Caco-2 (cell line): ENCODE measurements around the gene MYO1H. TPM values are rescaled to one million over a fixed set of nuclear protein-coding genes. Genes with fewer than 3 reads are reported as not detected.

Experiments
- BruUV-seq: library from RNA; stranded (reverse); fragments of 400-500 nt; replicated peaks from 2 replicates; lab custom pipeline; 2021; lab: Mats Ljungman, UMichigan
- CTCF ChIA-PET: fragments of 300-600 bp; sonication (Branson Sonifier 250); formaldehyde crosslinking; loops from one replicate; lab custom pipeline; 2022; ENCODE audit warnings: antibody characterized with exemption; lab: Charles Lee
- POLR2A ChIA-PET: fragments of 300-600 bp; sonication (Branson Sonifier 250); formaldehyde crosslinking; loops from one replicate; lab custom pipeline; 2022; ENCODE audit warnings: antibody characterized with exemption; lab: Charles Lee
- DNase-seq, 2 experiments: peaks; one replicate each; pipeline versions ENCODE4 v3.0.0 to v3.0.0-alpha.2; 2020 to 2022
- H3K27me3 ChIP-seq: replicated peaks from 2 replicates; pipeline ENCODE4 v1.6.0; 2011; ENCODE audit warnings: low read length; ENCODE audit not compliant: control insufficient read depth, insufficient read depth
- H3K36me3 ChIP-seq: 2 replicates; pipeline ENCODE4 v1.5.1; 2011; ENCODE audit warnings: low read length; ENCODE audit not compliant: control insufficient read depth, insufficient read depth
- H3K4me1 ChIP-seq: fragments of 250-450 bp; sonication (Bioruptor Pico); 2 replicates; pipeline ENCODE4 v1.5.1; 2020; ENCODE audit warnings: mild to moderate bottlenecking
- H3K4me3 ChIP-seq: 2 replicates; pipeline ENCODE4 v1.5.1; 2011; ENCODE audit warnings: low read depth, mild to moderate bottlenecking, control low read depth, low read length
- H3K9me3 ChIP-seq: fragments of 250-450 bp; sonication (Bioruptor Pico); 2 replicates; pipeline ENCODE4 v1.5.1; 2020; ENCODE audit warnings: mild to moderate bottlenecking, moderate library complexity
- H3K27ac Mint-ChIP-seq: one replicate; pipeline ENCODE4 v1.8.0; 2022; ENCODE audit warnings: mixed read lengths; ENCODE audit not compliant: unreplicated experiment
- H3K27me3 Mint-ChIP-seq: one replicate; pipeline ENCODE4 v1.8.0; 2022; ENCODE audit warnings: mixed read lengths; ENCODE audit not compliant: insufficient read depth, unreplicated experiment
- H3K36me3 Mint-ChIP-seq: one replicate; pipeline ENCODE4 v1.8.0; 2022; ENCODE audit warnings: mild to moderate bottlenecking, mixed read lengths; ENCODE audit not compliant: insufficient read depth, unreplicated experiment
- H3K4me1 Mint-ChIP-seq: one replicate; pipeline ENCODE4 v1.8.0; 2022; ENCODE audit warnings: low read depth, mixed read lengths; ENCODE audit not compliant: unreplicated experiment
- H3K4me3 Mint-ChIP-seq: one replicate; pipeline ENCODE4 v1.8.0; 2022; ENCODE audit warnings: mild to moderate bottlenecking, moderate library complexity, mixed read lengths; ENCODE audit not compliant: unreplicated experiment
- H3K9me3 Mint-ChIP-seq: one replicate; pipeline ENCODE4 v1.8.0; 2022; ENCODE audit warnings: mixed read lengths; ENCODE audit not compliant: unreplicated experiment
- intact Hi-C: fragments of 100-400 bp; cut with micrococcal nuclease; formaldehyde crosslinking; loops from one replicate; pipeline ENCODE4 v1.10.0; 2022; ENCODE audit not compliant: unreplicated experiment
- total RNA-seq: library from RNA; stranded (reverse); gene quantifications from 2 replicates; pipeline ENCODE4 v1.2.3, GENCODE V29; 2022
- TF ChIP-seq, protein P1 (sequence below), 2 experiments: fragments of 200-600 bp in 1 of 2; IDR thresholded peaks; 1 replicate in 1 of 2; 2 replicates in 1 of 2; pipeline versions ENCODE4 v1.5.1 to v1.8.0; 2011 to 2022; ENCODE audit warnings: antibody characterized with exemption in 1 of 2, control low read depth in 1 of 2, inconsistent platforms in 1 of 2, low read depth in 1 of 2, low read length in 1 of 2, mild to moderate bottlenecking in 1 of 2, moderate library complexity in 1 of 2; ENCODE audit not compliant: insufficient read depth in 1 of 2, severe bottlenecking in 1 of 2, unreplicated experiment in 1 of 2

Gene MYO1H
- total RNA-seq, 1 experiment from 2014 or later, result 0.18 TPM

- TF ChIP-seq, protein P1, sequence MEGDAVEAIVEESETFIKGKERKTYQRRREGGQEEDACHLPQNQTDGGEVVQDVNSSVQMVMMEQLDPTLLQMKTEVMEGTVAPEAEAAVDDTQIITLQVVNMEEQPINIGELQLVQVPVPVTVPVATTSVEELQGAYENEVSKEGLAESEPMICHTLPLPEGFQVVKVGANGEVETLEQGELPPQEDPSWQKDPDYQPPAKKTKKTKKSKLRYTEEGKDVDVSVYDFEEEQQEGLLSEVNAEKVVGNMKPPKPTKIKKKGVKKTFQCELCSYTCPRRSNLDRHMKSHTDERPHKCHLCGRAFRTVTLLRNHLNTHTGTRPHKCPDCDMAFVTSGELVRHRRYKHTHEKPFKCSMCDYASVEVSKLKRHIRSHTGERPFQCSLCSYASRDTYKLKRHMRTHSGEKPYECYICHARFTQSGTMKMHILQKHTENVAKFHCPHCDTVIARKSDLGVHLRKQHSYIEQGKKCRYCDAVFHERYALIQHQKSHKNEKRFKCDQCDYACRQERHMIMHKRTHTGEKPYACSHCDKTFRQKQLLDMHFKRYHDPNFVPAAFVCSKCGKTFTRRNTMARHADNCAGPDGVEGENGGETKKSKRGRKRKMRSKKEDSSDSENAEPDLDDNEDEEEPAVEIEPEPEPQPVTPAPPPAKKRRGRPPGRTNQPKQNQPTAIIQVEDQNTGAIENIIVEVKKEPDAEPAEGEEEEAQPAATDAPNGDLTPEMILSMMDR (IDR thresholded peaks at IDR 0.05; ENCODE audit: insufficient read depth in 1 of 2, low read depth in 1 of 2, low read length in 1 of 2, severe bottlenecking in 1 of 2, unreplicated experiment in 1 of 2), result no peak
- no peak overlapping the region for H3K4me3 Mint-ChIP-seq
- Histone ChIP-seq H3K4me3 (no peak overlapping the region), H3K4me1 (no peaks in the 10 kb centered on the region), H3K27me3 (no peaks in the 10 kb centered on the region), H3K36me3 (peaks cover 4% of the 10 kb centered on the region), H3K9me3 (no peaks in the 10 kb centered on the region)
- ChIA-PET CTCF (no interaction called here), POLR2A (no interaction called here)
- H3K27ac Mint-ChIP-seq, result no peak overlapping the region
- no TSS peak for BruUV-seq
- no peak for DNase-seq
- no peaks in the 10 kb centered on the region for H3K27me3 Mint-ChIP-seq
- H3K9me3 Mint-ChIP-seq, result no peaks in the 10 kb centered on the region
- peaks cover 55% of the 10 kb centered on the region for H3K36me3 Mint-ChIP-seq
- intact Hi-C loops, result no loop called here
- peaks cover 10% of the 10 kb centered on the region for H3K4me1 Mint-ChIP-seq
Measured at GRCh38 chr12:109448272-109448671, 100.6 kb downstream of the MYO1H start.

DNA sequence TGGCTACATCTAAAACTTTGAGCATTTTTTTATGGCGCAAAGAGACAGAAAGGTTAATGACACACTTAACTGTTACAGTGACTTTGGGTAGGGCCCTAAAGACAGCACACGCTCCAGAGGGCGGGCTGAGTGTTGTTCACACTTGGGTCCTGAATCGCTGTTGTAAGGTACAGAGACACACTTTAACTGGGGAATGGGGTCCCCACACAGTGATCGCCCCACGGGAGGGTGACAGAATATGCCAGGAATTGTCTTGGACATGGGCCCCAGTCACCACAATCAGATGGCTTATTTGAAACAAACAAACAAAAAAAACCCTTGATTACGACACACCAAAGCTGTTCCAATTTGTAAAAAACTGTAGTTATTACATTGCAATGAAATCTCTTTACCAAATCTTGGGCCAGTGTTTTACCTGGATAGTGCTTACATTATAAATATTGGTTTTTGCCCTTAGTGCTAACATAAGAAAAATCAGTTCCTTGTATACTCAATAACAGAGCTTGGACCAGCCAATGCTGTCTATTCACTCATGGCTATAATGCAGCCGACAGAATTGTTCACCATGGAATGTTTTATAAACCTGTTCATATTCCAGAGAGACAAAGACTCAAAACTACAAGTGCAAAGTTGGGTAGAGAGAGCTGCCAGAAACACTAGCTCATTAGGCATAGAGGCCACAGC, 101.1 kb downstream of the MYO1H start:
- no peak for DNase-seq
- ChIA-PET POLR2A (no interaction called here), CTCF (interaction anchor here (0.7 kb wide), 1 partner anchor 16 kb away, joined by 3 read pairs; no protein-coding TSS in a partner anchor)
- Mint-ChIP-seq H3K27me3 (no peaks in the 10 kb centered on the region), H3K36me3 (peaks cover 61% of the 10 kb centered on the region), H3K4me3 (no peak overlapping the region), H3K27ac (no peak overlapping the region), H3K9me3 (no peaks in the 10 kb centered on the region), H3K4me1 (peaks cover 10% of the 10 kb centered on the region)
- TF ChIP-seq, protein P1 (IDR thresholded peaks at IDR 0.05; ENCODE audit: insufficient read depth in 1 of 2, low read depth in 1 of 2, low read length in 1 of 2, severe bottlenecking in 1 of 2, unreplicated experiment in 1 of 2), result no peak
- intact Hi-C loops, result no loop called here
- H3K9me3 ChIP-seq, result no peaks in the 10 kb centered on the region
- BruUV-seq, result no TSS peak
- no peak overlapping the region for H3K4me3 ChIP-seq
- H3K36me3 ChIP-seq, result peaks cover 4% of the 10 kb centered on the region
- no peaks in the 10 kb centered on the region for H3K4me1 ChIP-seq
- H3K27me3 ChIP-seq, result no peaks in the 10 kb centered on the region

DNA sequence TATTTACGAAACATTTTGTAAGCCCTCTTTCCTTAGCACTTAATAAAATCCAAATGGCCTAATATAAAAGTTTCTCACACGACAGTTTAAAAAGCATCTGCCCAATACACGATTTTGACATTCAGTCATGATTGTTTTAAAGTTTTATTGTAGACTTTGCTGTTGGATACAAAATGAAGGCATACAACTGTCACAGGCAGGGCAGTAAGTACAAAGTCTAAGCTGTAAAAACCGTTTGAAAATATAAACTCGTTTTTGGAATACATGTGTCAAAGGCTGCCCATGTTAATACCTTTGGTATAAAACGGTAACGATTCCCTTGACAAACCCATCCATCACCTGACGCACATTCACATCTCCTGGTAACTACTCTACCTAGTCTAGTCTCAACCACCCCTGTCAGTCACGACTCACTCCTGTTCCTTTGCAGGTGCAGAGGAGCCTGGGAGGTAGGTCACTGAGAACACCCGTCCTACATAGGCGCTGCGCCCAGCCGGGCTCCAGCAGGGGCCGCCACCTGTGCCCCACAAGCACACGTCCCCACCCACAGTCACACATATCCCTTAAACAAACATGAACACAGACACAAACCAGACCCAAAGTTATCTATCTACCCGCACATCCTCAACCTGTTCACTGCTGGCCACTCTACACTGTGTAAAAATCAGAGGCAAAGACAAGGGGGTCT, 102.3 kb downstream of the MYO1H start:
- Histone ChIP-seq H3K27me3 (no peaks in the 10 kb centered on the region), H3K36me3 (peaks cover 4% of the 10 kb centered on the region), H3K4me3 (no peak overlapping the region), H3K4me1 (no peaks in the 10 kb centered on the region), H3K9me3 (no peaks in the 10 kb centered on the region)
- Mint-ChIP-seq H3K27me3 (no peaks in the 10 kb centered on the region), H3K9me3 (no peaks in the 10 kb centered on the region), H3K4me3 (no peak overlapping the region), H3K4me1 (peaks cover 10% of the 10 kb centered on the region), H3K36me3 (peaks cover 60% of the 10 kb centered on the region), H3K27ac (peak overlapping the region; percentile 52)
- intact Hi-C loops, result no loop called here
- POLR2A ChIA-PET, result no interaction called here
- TF ChIP-seq, protein P1 (IDR thresholded peaks at IDR 0.05; ENCODE audit: insufficient read depth in 1 of 2, low read depth in 1 of 2, low read length in 1 of 2, severe bottlenecking in 1 of 2, unreplicated experiment in 1 of 2), result no peak
- no peak for DNase-seq
- BruUV-seq, result TSS peak; percentile 10
- CTCF ChIA-PET, result interaction anchor here (0.7 kb wide), 1 partner anchor 17 kb away, joined by 3 read pairs; no protein-coding TSS in a partner anchor
